Loucy (cell line): ENCODE data around the gene KSR1.

Source experiments
- H2AFZ ChIP-seq: fragments of 200-600 bp; sonication (generic); 2 replicates; pipeline ENCODE4 v1.6.0; 2016; ENCODE audit warnings: antibody characterized with exemption, mild to moderate bottlenecking, low read length, moderate library complexity
- H3F3A ChIP-seq: fragments of 200-600 bp; 2 replicates; pipeline ENCODE4 v1.6.0; 2016; ENCODE audit warnings: antibody characterized with exemption, low read depth, mild to moderate bottlenecking
- H3K27me3 ChIP-seq: fragments of 200-600 bp; sonication (generic); 2 replicates; pipeline ENCODE4 v1.6.1; 2014; ENCODE audit warnings: low read length, mild to moderate bottlenecking; ENCODE audit not compliant: insufficient read depth, poor library complexity, severe bottlenecking
- H3K36me3 ChIP-seq: fragments of 200-600 bp; sonication (generic); 2 replicates; pipeline ENCODE4 v1.6.1; 2016; ENCODE audit warnings: low read length; ENCODE audit not compliant: insufficient read depth
- H3K4me1 ChIP-seq: fragments of 200-600 bp; sonication (generic); 2 replicates; pipeline ENCODE4 v1.5.1; 2014; ENCODE audit warnings: low read length, mild to moderate bottlenecking; ENCODE audit not compliant: insufficient read depth, poor library complexity, severe bottlenecking
- H3K4me2 ChIP-seq: fragments of 200-600 bp; sonication (generic); 2 replicates; pipeline ENCODE4 v1.6.0; 2014; ENCODE audit warnings: antibody characterized with exemption, low read length, low read depth, mild to moderate bottlenecking; ENCODE audit not compliant: poor library complexity, severe bottlenecking
- H3K4me3 ChIP-seq: fragments of 200-600 bp; sonication (generic); 2 replicates; pipeline ENCODE4 v1.5.1; 2014; ENCODE audit warnings: low read length, mild to moderate bottlenecking, mixed read lengths; ENCODE audit not compliant: poor library complexity, severe bottlenecking
- H3K79me2 ChIP-seq: fragments of 200-600 bp; sonication (generic); 2 replicates; pipeline ENCODE4 v1.6.1; 2014; ENCODE audit warnings: low read length; ENCODE audit not compliant: insufficient read depth
- H3K9ac ChIP-seq: fragments of 200-600 bp; sonication (generic); 2 replicates; pipeline ENCODE4 v1.6.0; 2014; ENCODE audit warnings: mild to moderate bottlenecking, low read depth, low read length, moderate library complexity; ENCODE audit not compliant: poor library complexity, severe bottlenecking
- H3K9me2 ChIP-seq: fragments of 200-600 bp; sonication (generic); replicated peaks from 2 replicates; pipeline ENCODE4 v1.6.1; 2016; ENCODE audit warnings: low read depth, low read length, mixed read lengths
- H3K9me3 ChIP-seq: fragments of 200-600 bp; sonication (generic); 2 replicates; pipeline ENCODE4 v1.6.1; 2014; ENCODE audit warnings: mild to moderate bottlenecking, antibody characterized with exemption, low read length, low read depth; ENCODE audit not compliant: insufficient read depth
- H4K20me1 ChIP-seq: fragments of 200-600 bp; sonication (generic); 2 replicates; pipeline ENCODE4 v1.6.0; 2014; ENCODE audit warnings: antibody characterized with exemption, low read length, mild to moderate bottlenecking; ENCODE audit not compliant: insufficient read depth, poor library complexity, severe bottlenecking
- CTCF ChIP-seq: fragments of 200-600 bp; sonication (generic); conservative IDR thresholded peaks from 2 replicates; pipeline ENCODE4 v1.5.1; 2014; ENCODE audit warnings: mild to moderate bottlenecking, antibody characterized with exemption, low read length
- EZH2phosphoT487 ChIP-seq: fragments of 200-600 bp; IDR thresholded peaks from 2 replicates; pipeline ENCODE4 v1.6.1; 2018; ENCODE audit warnings: antibody characterized with exemption, mild to moderate bottlenecking, moderate library complexity, borderline replicate concordance

KSR1 gene

GRCh38 chr17:27605409-27605808, 149.2 kb downstream of the KSR1 start:
- no peaks in the 10 kb centered on the region for H3K27me3 ChIP-seq
- H2AFZ ChIP-seq = no peak overlapping the region
- no peak for TF ChIP-seq EZH2phosphoT487
- TF ChIP-seq CTCF = no peak
- H4K20me1 ChIP-seq = no peaks in the 10 kb centered on the region
- H3K9ac ChIP-seq = no peak overlapping the region
- H3K36me3 ChIP-seq = peaks cover 41% of the 10 kb centered on the region; the same call in 1 of the 2 replicates
- H3F3A ChIP-seq = 0 out of 2 replicates have a peak, but pooled peaks cover 3% of the 10 kb centered on the region
- H3K4me2 ChIP-seq = no peak overlapping the region
- no peaks in the 10 kb centered on the region for H3K79me2 ChIP-seq
- peaks cover 24% of the 10 kb centered on the region for H3K4me1 ChIP-seq
- no peak overlapping the region for H3K4me3 ChIP-seq
- no peaks in the 10 kb centered on the region for H3K9me2 ChIP-seq
- no peaks in the 10 kb centered on the region for H3K9me3 ChIP-seq

DNA sequence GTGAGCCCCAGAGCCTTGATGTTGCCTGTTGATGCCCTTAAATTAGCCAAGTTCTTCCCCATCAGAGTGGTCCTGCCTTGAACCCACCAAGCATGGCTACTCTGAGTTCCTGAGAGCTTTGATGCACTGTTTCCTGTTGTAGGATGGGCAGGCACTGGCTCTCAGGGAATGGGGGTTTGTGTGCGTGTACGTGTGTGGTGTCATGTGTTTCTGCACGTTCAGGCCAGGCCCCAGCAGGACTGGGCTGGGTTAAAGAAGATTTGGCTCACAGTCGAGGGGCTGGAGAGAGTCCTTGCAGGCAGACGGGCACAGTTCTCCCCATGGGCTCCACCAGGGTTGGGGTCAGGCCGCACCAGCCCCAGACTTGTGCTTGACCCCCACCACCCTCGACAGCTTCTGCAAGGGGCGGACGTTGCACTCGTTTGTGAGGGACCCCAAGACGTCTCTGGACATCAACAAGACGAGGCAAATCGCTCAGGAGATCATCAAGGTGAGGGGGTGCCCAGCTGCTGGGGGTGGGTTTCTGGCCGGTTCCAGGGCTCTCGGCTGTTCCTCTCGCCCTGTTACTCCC, 151.4 kb downstream of the KSR1 start:
- TF ChIP-seq EZH2phosphoT487 = no peak
- TF ChIP-seq CTCF = no peak
- Histone ChIP-seq H3K27me3 (no peaks in the 10 kb centered on the region), H3K79me2 (no peaks in the 10 kb centered on the region), H3K9me2 (no peaks in the 10 kb centered on the region), H3K4me3 (no peak overlapping the region), H3K4me2 (no peak overlapping the region), H3F3A (no peaks in the 10 kb centered on the region), H3K36me3 (peaks cover 37% of the 10 kb centered on the region; the same call in 1 of the 2 replicates), H3K9me3 (no peaks in the 10 kb centered on the region), H4K20me1 (no peaks in the 10 kb centered on the region), H2AFZ (no peak overlapping the region), H3K9ac (no peak overlapping the region), H3K4me1 (peaks cover 15% of the 10 kb centered on the region)

DNA sequence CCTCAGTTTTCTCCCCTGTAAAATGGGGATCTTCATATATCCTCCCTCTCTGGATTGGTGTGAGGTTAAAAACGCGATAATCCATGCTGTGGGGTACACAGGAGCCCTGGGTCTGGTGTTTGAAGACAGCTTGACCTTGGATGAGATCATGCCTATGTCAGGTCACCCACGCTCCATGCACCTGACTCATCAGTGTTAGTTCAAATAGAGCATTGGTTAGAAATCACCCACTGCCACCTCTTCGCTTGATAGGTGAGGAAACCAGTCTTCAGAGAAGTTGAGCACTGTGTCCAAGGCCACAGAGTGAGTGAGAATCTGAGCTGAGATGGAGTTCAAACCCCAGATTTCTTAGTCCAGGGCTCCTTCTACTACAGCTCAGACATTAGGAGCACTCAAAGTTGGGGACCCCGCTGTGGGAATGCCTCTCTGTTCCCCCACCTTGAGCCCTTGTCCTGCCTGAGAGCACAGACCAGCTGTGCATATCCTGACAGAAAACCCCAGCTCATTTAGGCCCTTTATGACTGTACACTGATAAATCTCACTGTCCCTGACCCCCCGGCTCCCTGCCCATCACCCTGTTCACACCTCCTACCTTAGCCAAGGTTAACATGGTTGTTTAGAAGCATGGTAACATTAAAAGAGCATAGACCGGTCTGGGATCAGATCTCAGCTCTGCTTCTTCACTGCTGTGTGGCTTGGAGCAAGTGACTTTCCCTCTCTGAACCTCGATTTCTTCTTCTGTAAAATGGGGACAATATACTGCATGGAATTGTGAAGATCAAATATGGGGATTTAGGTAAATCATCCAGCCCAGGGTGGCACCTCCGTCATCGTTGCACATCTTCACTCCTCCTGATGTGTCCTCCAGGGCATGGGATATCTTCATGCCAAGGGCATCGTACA, 152.3 kb downstream of the KSR1 start:
- Histone ChIP-seq H3K9me3 (no peaks in the 10 kb centered on the region), H2AFZ (no peak overlapping the region), H3K4me1 (peaks cover 7% of the 10 kb centered on the region), H3F3A (no peaks in the 10 kb centered on the region), H4K20me1 (no peaks in the 10 kb centered on the region), H3K4me2 (no peak overlapping the region), H3K9ac (no peak overlapping the region), H3K9me2 (no peaks in the 10 kb centered on the region), H3K79me2 (no peaks in the 10 kb centered on the region), H3K4me3 (no peak overlapping the region), H3K36me3 (peaks cover 37% of the 10 kb centered on the region; the same call in 1 of the 2 replicates), H3K27me3 (no peaks in the 10 kb centered on the region)
- no peak for TF ChIP-seq EZH2phosphoT487
- TF ChIP-seq CTCF = no peak
